ENCODE results near the gene RRAS.
A peak's percentile ranks its signal among the peaks of the same experiment; 100 is the strongest.

The RRAS gene

GRCh38 chr19:49672131-49672919, 32.4 kb upstream of the RRAS start:
- peak; percentile 99 for TF ChIP-seq CTCF (conservative IDR thresholded peaks at IDR 0.05)
- H3K27ac ChIP-seq: peak overlapping the region; percentile 77

GRCh38 chr19:49669516-49669915, 29.6 kb upstream of the RRAS start:
- no peak overlapping the region for H3K27ac ChIP-seq
- no peak for TF ChIP-seq CTCF (conservative IDR thresholded peaks at IDR 0.05)

- H3K27ac ChIP-seq: no peak overlapping the region
- TF ChIP-seq CTCF (conservative IDR thresholded peaks at IDR 0.05): no peak
Measured at GRCh38 chr19:49667473-49667872, 27.5 kb upstream of the RRAS start.

- H3K27ac ChIP-seq: peak overlapping the region; percentile 92; the same call in 1 of the 2 replicates
- no peak for TF ChIP-seq CTCF (conservative IDR thresholded peaks at IDR 0.05)
Measured at GRCh38 chr19:49666120-49666444, 26.1 kb upstream of the RRAS start.

GRCh38 chr19:49665351-49666119, 25.6 kb upstream of the RRAS start, which contains the start of the genes BCL2L12 and IRF3:
BCL2L12 (plus strand) TSS chr19:49665933; CDS start chr19:49666693, 760 bp downstream.
IRF3 (minus strand) TSS chr19:49665857; CDS start chr19:49664838, 1,019 bp downstream.
- peak within 1 kb of the TSS; percentile 92 for H3K27ac ChIP-seq
- TF ChIP-seq CTCF (conservative IDR thresholded peaks at IDR 0.05): no peak

GRCh38 chr19:49665036-49665350, 25.1 kb upstream of the RRAS start:
- peak overlapping the region; percentile 92 for H3K27ac ChIP-seq

More at GRCh38 chr19:49665036-49665350, 25.1 kb upstream of the RRAS start:
- TF ChIP-seq CTCF (conservative IDR thresholded peaks at IDR 0.05): no peak
